GM12878 (cell line): Measurements from ENCODE around the gene HECTD2. TPM values are rescaled to one million over a fixed set of nuclear protein-coding genes. Genes with fewer than 3 reads are reported as not detected.
A peak's percentile ranks its signal among the peaks of the same experiment; 100 is the strongest.

Experiments
- ATAC-seq: fragments of 200-7000 bp; cut with Tn5 transposase; 3 replicates; pipeline ENCODE4 v1.9.1; 2020; ENCODE audit warnings: mild to moderate bottlenecking, moderate library complexity
- Bru-seq: library from RNA; stranded (reverse); fragments of 400-500 nt; gene quantifications from one replicate; lab custom pipeline; 2021; lab: Mats Ljungman, UMichigan
- BruChase-seq, 2 experiments: library from RNA; stranded (reverse); fragments of 400-500 nt; gene quantifications; one replicate each; lab custom pipeline; 2021; lab: Mats Ljungman, UMichigan
- BruUV-seq: library from RNA; stranded (reverse); fragments of 400-500 nt; replicated peaks from 2 replicates; lab custom pipeline; 2021; lab: Mats Ljungman, UMichigan
- CTCF ChIA-PET: fragments of 300-600 bp; sonication (Branson Sonifier 250); formaldehyde crosslinking; extraction: SDS; loops from one replicate; lab custom pipeline; 2021; ENCODE audit warnings: inconsistent platforms; lab: Yijun Ruan, JAX
- POLR2A ChIA-PET: fragments of 350-600 bp; formaldehyde crosslinking; extraction: SDS; loops from one replicate; lab custom pipeline; 2021; ENCODE audit warnings: inconsistent platforms; lab: Charles Lee
- RAD21 ChIA-PET: fragments of 300-600 bp; sonication (Branson Sonifier 250); formaldehyde crosslinking; loops from one replicate; lab custom pipeline; 2023; ENCODE audit warnings: antibody characterized with exemption; ENCODE audit not compliant: unreplicated experiment; lab: Charles Lee
- SMC1A ChIA-PET: fragments of 300-600 bp; sonication (Branson Sonifier 250); formaldehyde crosslinking; loops from one replicate; lab custom pipeline; 2023; ENCODE audit not compliant: unreplicated experiment, uncharacterized antibody; lab: Charles Lee
- DNase-seq: peaks from one replicate; pipeline ENCODE4 v3.0.0-alpha.2; 2011; ENCODE audit warnings: low read depth, low spot score
- FAIRE-seq: peaks from 3 replicates; lab custom pipeline; 2011; peaks lifted over from hg19 to GRCh38; lab: Jason Lieb, UNC
- H2AFZ ChIP-seq: 2 replicates; pipeline ENCODE4 v1.6.0; 2011; ENCODE audit warnings: low read depth, low read length, control low read depth; ENCODE audit not compliant: control insufficient read depth
- H3K27ac ChIP-seq: 2 replicates; pipeline ENCODE4 v1.5.1; 2011; ENCODE audit warnings: control low read depth; ENCODE audit not compliant: control insufficient read depth, insufficient read depth
- H3K27me3 ChIP-seq, 2 experiments: replicated peaks in 1 of 2; 2 replicates each; pipeline versions ENCODE4 v1.6.0 to v1.6.1; 2011; ENCODE audit warnings: low read length in 1 of 2; ENCODE audit not compliant: control insufficient read depth in 2 of 2, insufficient read depth in 2 of 2
- H3K36me3 ChIP-seq, 2 experiments: 2 replicates each; pipeline ENCODE4 v1.5.1; 2011; ENCODE audit warnings: low read length in 1 of 2; ENCODE audit not compliant: control insufficient read depth in 2 of 2, insufficient read depth in 2 of 2
- H3K4me1 ChIP-seq: 2 replicates; pipeline ENCODE4 v1.6.1; 2011; ENCODE audit warnings: mild to moderate bottlenecking, low read length, moderate library complexity, mixed read lengths; ENCODE audit not compliant: control insufficient read depth, insufficient read depth
- H3K4me2 ChIP-seq: 2 replicates; pipeline ENCODE4 v1.6.0; 2011; ENCODE audit warnings: control low read depth; ENCODE audit not compliant: control insufficient read depth, insufficient read depth
- H3K4me3 ChIP-seq: fragments of 200-600 bp; sonication (generic); 2 replicates; pipeline ENCODE4 v1.5.1; 2016
- H3K79me2 ChIP-seq: 2 replicates; pipeline ENCODE4 v1.6.0; 2011; ENCODE audit warnings: low read length; ENCODE audit not compliant: control insufficient read depth, insufficient read depth
- H3K9ac ChIP-seq: 2 replicates; pipeline ENCODE4 v1.8.0; 2011; ENCODE audit warnings: low read length, control low read depth, mixed read lengths; ENCODE audit not compliant: control insufficient read depth, insufficient read depth
- H3K9me3 ChIP-seq: replicated peaks from 3 replicates; pipeline ENCODE4 v1.5.1; 2011; ENCODE audit warnings: mild to moderate bottlenecking, low read length; ENCODE audit not compliant: control insufficient read depth, insufficient read depth
- H4K20me1 ChIP-seq: 2 replicates; pipeline ENCODE4 v1.6.0; 2011; ENCODE audit not compliant: control insufficient read depth, insufficient read depth
- BHLHE40 ChIP-seq, 2 experiments: fragments of 450-650 bp in 1 of 2; IDR thresholded peaks; 2 replicates each; pipeline ENCODE4 v1.6.1; 2011 to 2017; ENCODE audit warnings: low read depth in 2 of 2, borderline replicate concordance in 1 of 2, improper control_type of control experiment in 1 of 2, low read length in 1 of 2, mild to moderate bottlenecking in 1 of 2
- CBX3 ChIP-seq: fragments of 200-600 bp; sonication (generic); IDR thresholded peaks from 2 replicates; pipeline ENCODE4 v1.6.1; 2016; ENCODE audit warnings: low read depth, borderline replicate concordance
- LARP7 ChIP-seq: fragments of 450-650 bp; IDR thresholded peaks from 2 replicates; pipeline ENCODE4 v1.6.1; 2017; ENCODE audit warnings: mild to moderate bottlenecking
- NFXL1 ChIP-seq: fragments of 450-650 bp; IDR thresholded peaks from 2 replicates; pipeline ENCODE4 v1.6.1; 2017; ENCODE audit warnings: antibody characterized with exemption, mild to moderate bottlenecking, borderline replicate concordance
- RAD51 ChIP-seq: fragments of 450-650 bp; IDR thresholded peaks from 2 replicates; pipeline ENCODE4 v1.6.1; 2016; ENCODE audit warnings: moderate library complexity, mild to moderate bottlenecking, inconsistent platforms
- YY1 ChIP-seq: IDR thresholded peaks from 2 replicates; pipeline ENCODE4 v1.6.1; 2011; ENCODE audit warnings: low read depth, mild to moderate bottlenecking, low read length
- ZZZ3 ChIP-seq: IDR thresholded peaks from 2 replicates; pipeline ENCODE4 v1.6.1; 2011; ENCODE audit warnings: low read depth; ENCODE audit not compliant: control insufficient read depth, insufficient read length
- WGBS: methylation state at CpG from one replicate; pipeline ENCODE4 v1.1.6; 2016; ENCODE audit warnings: low lambda C conversion rate; ENCODE audit not compliant: insufficient replicate concordance, insufficient coverage; ENCODE audit errors: missing lambda C conversion rate; 5-methylcytosine and 5-hydroxymethylcytosine counted together
- in situ Hi-C: fragments of 300-500 bp; cut with MboI; formaldehyde crosslinking; loops from 9 replicates; pipeline ENCODE4 v1.14.3; 2018; ENCODE audit warnings: mixed read lengths
- intact Hi-C: fragments of 100-400 bp; cut with micrococcal nuclease; formaldehyde crosslinking; loops from one replicate; pipeline ENCODE4 v1.14.2; 2022; ENCODE audit not compliant: unreplicated experiment
- long read RNA-seq, 2 experiments: library from polyadenylated mRNA; unstranded; transcript quantifications; one replicate each; pipeline ENCODE4 v2.0.0, GENCODE V29; 2019 to 2020
- polyA minus RNA-seq, 3 experiments: library from RNA; depleted of rRNA, polyadenylated mRNA; stranded (reverse); fragments of >200 nt; gene quantifications; 2 replicates each; pipeline ENCODE4 v1.2.3, GENCODE V29; 2011
- polyA plus RNA-seq, 11 experiments: library from polyadenylated mRNA; depleted of rRNA in 4 of 11; unstranded in 6 of 11; stranded (reverse) in 5 of 11; fragments of >200 nt; fragmentation: Nextera tagmentation in 4 of 11; fragmentation: Illumina TruSeq in 1 of 11; extraction: Ambion mirVana in 4 of 11; extraction: Trizol in 1 of 11; gene quantifications; 1 replicate in 1 of 11; 2 replicates in 10 of 11; pipeline versions ENCODE4 v1.2.1 to v1.2.3, GENCODE V29; 2011 to 2016; ENCODE audit warnings: inconsistent platforms in 2 of 11, missing spikeins in 2 of 11, low read depth in 1 of 11
- total RNA-seq, 4 experiments: library from RNA; depleted of rRNA in 3 of 4; stranded (reverse); fragments of >200 nt in 3 of 4; fragmentation: Illumina TruSeq in 1 of 4; extraction: Trizol in 1 of 4; gene quantifications; 2 replicates each; pipeline versions ENCODE4 v1.2.1 to v1.2.3, GENCODE V29; 2013 to 2021
- TF ChIP-seq, protein P1 (sequence below): fragments of 450-650 bp; formaldehyde crosslinking; IDR thresholded peaks from 2 replicates; pipeline ENCODE4 v1.4.0; 2020; ENCODE audit warnings: mild to moderate bottlenecking, moderate library complexity
- TF ChIP-seq, protein P2 (sequence below): fragments of 450-650 bp; conservative IDR thresholded peaks from 2 replicates; pipeline ENCODE4 v1.6.1; 2017; ENCODE audit warnings: mild to moderate bottlenecking, moderate library complexity

Gene HECTD2, protein sequence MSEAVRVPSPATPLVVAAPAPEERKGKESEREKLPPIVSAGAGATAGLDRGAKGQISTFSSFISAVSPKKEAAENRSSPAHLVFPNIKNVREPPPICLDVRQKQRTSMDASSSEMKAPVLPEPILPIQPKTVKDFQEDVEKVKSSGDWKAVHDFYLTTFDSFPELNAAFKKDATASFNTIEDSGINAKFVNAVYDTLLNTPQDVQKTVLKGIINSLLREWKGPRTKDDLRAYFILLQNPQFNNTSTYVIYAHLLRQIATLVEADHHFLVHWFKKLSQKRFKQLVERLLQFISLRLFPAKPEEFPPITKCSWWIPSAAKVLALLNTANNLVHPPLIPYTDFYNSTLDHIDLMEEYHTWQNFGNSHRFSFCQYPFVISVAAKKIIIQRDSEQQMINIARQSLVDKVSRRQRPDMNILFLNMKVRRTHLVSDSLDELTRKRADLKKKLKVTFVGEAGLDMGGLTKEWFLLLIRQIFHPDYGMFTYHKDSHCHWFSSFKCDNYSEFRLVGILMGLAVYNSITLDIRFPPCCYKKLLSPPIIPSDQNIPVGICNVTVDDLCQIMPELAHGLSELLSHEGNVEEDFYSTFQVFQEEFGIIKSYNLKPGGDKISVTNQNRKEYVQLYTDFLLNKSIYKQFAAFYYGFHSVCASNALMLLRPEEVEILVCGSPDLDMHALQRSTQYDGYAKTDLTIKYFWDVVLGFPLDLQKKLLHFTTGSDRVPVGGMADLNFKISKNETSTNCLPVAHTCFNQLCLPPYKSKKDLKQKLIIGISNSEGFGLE
- total RNA-seq (2013; cell fraction: nucleolus; rRNA removed), result 22.4 and 22.9 TPM in 2 replicates
- total RNA-seq (2014; rRNA removed), result 2.9 and 3.0 TPM in 2 replicates
- total RNA-seq (2014; rRNA removed; fragmentation: Illumina TruSeq; extraction: Trizol), result 2.6 and 3.2 TPM in 2 replicates
- total RNA-seq (2021), result 2.2 and 2.8 TPM in 2 replicates
- polyA plus RNA-seq (2011; ENCODE audit: low read depth), result 0.75 TPM
- polyA plus RNA-seq (2011; rRNA removed), result 1.6 and 2.5 TPM in 2 replicates
- polyA plus RNA-seq (2011; cell fraction: cytosol; rRNA removed), result 0.35 and 0.88 TPM in 2 replicates
- polyA plus RNA-seq (2011; cell fraction: nucleus; rRNA removed), result 2.3 and 2.9 TPM in 2 replicates
- polyA plus RNA-seq (2012), result 1.8 and 1.9 TPM in 2 replicates
- polyA plus RNA-seq (2014; fragmentation: Illumina TruSeq; extraction: Trizol), result 2.2 and 3.3 TPM in 2 replicates
- polyA plus RNA-seq (2014; fragmentation: Nextera tagmentation; extraction: Ambion mirVana), result 1 to 10 TPM; 1.2 TPM
- polyA plus RNA-seq (2014; rRNA removed), result 1.5 and 1.6 TPM in 2 replicates
- polyA plus RNA-seq (2016; fragmentation: Nextera tagmentation; extraction: Ambion mirVana), result 1 to 10 TPM in 1 of 2 experiments, under 1 TPM in 1; 0.87 to 1.7 TPM
- 1.0 and 1.2 TPM in 2 replicates for polyA minus RNA-seq (2011; rRNA and poly(A)+ RNA removed)
- polyA minus RNA-seq (2011; cell fraction: cytosol; rRNA and poly(A)+ RNA removed), result 0.67 and 1.1 TPM in 2 replicates
- polyA minus RNA-seq (2011; cell fraction: nucleus; rRNA and poly(A)+ RNA removed), result 2.2 and 4.0 TPM in 2 replicates
- percentile 46 among the genes with signal in this experiment for Bru-seq, nascent RNA
- BruChase-seq, experiment 1, labeled RNA remaining after a 6-hour chase, result percentile 39 among the genes with signal in this experiment
- BruChase-seq, experiment 2, labeled RNA remaining after a 2-hour chase, result percentile 44 among the genes with signal in this experiment
- long read RNA-seq, experiment 1, partial matches to known transcripts, result 0 of 1 reads
- long read RNA-seq, experiment 1, other reads (novel, unspliced or antisense), result 0 of 1 reads
- long read RNA-seq, experiment 2, partial matches to known transcripts, result 1 of 6 reads
- long read RNA-seq, experiment 2, other reads (novel, unspliced or antisense), result 2 of 6 reads

DNA sequence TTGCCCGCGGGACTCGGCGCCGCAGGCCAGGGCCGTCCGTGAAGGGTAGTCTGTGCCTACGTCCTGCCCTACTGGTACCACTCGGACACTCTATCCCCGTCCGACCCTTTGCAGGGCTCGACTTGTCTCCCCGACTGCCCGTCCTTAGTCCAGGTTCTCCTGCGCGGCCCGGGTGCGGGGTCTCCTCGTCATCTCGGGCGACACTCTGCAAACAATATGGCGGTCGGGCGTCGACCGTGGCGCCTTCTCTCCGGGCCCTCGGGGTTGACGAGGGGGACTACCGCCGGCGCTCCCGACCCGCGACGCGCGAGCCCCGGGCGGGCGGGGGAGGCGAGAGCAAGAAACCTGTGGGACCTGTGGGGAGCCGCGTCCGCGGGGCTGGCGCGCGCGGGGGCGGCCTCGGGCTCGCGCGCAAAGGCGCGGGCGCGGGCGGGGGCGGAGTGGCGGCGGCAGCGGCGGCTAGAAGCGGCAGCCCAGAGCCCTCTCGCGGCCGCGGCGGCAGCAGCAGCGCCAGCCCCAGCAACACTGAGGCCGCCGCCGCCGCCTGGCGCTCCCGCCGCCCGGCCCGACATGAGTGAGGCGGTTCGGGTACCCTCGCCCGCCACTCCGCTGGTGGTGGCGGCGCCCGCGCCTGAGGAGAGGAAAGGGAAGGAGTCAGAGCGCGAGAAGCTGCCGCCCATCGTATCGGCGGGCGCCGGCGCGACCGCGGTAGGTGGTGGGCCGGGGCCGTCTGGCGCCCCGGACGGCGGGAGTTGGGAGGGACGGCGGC is at the start of gene HECTD2:
HECTD2 (plus strand) TSS at position 476 of the 769 bp plus-strand sequence; CDS start at position 571, 95 bp downstream.
- in situ Hi-C loops, result no loop called here
- SMC1A ChIA-PET, result interaction anchor here (1.2 to 2.9 kb wide), 2 partner anchors 19 to 531 kb away, joined by 3 to 12 read pairs; no protein-coding TSS in a partner anchor
- POLR2A ChIA-PET, result no interaction called here
- Histone ChIP-seq H2AFZ (peak within 1 kb of the TSS; percentile 90), H3K4me2 (peak within 1 kb of the TSS; percentile 80), H3K79me2 (no peaks in the 10 kb centered on the region), H3K9me3 (no peaks in the 10 kb centered on the region), H3K27me3 (no peaks in the 10 kb centered on the region), H3K9ac (peak within 1 kb of the TSS; percentile 79), H3K4me3 (peak within 1 kb of the TSS; percentile 85), H3K36me3 (no peaks in the 10 kb centered on the region), H3K4me1 (no peaks in the 10 kb centered on the region), H3K27ac (peak within 1 kb of the TSS; percentile 81), H4K20me1 (no peaks in the 10 kb centered on the region)
- CTCF ChIA-PET, result interaction anchor here (0.6 to 1.1 kb wide), 2 partner anchors 112 to 372 kb away, joined by 3 to 4 read pairs; no protein-coding TSS in a partner anchor
- BruUV-seq, result no TSS peak
- ATAC-seq (peak; percentile 89), DNase-seq (no peak), FAIRE-seq (no peak)
- RAD21 ChIA-PET, result no interaction called here
- intact Hi-C loops, result loop anchor here (10.0 kb wide), 1 partner anchor 405 kb away; no protein-coding TSS in a partner anchor
- WGBS, result 1% methylated on average over 67 of the region's 111 CpGs
- TF ChIP-seq, protein P1, sequence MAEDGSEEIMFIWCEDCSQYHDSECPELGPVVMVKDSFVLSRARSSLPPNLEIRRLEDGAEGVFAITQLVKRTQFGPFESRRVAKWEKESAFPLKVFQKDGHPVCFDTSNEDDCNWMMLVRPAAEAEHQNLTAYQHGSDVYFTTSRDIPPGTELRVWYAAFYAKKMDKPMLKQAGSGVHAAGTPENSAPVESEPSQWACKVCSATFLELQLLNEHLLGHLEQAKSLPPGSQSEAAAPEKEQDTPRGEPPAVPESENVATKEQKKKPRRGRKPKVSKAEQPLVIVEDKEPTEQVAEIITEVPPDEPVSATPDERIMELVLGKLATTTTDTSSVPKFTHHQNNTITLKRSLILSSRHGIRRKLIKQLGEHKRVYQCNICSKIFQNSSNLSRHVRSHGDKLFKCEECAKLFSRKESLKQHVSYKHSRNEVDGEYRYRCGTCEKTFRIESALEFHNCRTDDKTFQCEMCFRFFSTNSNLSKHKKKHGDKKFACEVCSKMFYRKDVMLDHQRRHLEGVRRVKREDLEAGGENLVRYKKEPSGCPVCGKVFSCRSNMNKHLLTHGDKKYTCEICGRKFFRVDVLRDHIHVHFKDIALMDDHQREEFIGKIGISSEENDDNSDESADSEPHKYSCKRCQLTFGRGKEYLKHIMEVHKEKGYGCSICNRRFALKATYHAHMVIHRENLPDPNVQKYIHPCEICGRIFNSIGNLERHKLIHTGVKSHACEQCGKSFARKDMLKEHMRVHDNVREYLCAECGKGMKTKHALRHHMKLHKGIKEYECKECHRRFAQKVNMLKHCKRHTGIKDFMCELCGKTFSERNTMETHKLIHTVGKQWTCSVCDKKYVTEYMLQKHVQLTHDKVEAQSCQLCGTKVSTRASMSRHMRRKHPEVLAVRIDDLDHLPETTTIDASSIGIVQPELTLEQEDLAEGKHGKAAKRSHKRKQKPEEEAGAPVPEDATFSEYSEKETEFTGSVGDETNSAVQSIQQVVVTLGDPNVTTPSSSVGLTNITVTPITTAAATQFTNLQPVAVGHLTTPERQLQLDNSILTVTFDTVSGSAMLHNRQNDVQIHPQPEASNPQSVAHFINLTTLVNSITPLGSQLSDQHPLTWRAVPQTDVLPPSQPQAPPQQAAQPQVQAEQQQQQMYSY (CRISPR knock-in tag), result no peak
- TF ChIP-seq RAD51 (no peak), LARP7 (peak; percentile 57), ZZZ3 (no peak), BHLHE40 (IDR thresholded peaks at IDR 0.05; ENCODE audit: borderline replicate concordance in 1 of 2, low read depth in 2 of 2, low read length in 1 of 2) (peak; percentile 6 to 55; a peak in 1 of 4 replicates), CBX3 (no peak), NFXL1 (0 out of 2 replicates have a peak, but pooled peaks have one; percentile 16), YY1 (peak; percentile 95)
- TF ChIP-seq, protein P2, sequence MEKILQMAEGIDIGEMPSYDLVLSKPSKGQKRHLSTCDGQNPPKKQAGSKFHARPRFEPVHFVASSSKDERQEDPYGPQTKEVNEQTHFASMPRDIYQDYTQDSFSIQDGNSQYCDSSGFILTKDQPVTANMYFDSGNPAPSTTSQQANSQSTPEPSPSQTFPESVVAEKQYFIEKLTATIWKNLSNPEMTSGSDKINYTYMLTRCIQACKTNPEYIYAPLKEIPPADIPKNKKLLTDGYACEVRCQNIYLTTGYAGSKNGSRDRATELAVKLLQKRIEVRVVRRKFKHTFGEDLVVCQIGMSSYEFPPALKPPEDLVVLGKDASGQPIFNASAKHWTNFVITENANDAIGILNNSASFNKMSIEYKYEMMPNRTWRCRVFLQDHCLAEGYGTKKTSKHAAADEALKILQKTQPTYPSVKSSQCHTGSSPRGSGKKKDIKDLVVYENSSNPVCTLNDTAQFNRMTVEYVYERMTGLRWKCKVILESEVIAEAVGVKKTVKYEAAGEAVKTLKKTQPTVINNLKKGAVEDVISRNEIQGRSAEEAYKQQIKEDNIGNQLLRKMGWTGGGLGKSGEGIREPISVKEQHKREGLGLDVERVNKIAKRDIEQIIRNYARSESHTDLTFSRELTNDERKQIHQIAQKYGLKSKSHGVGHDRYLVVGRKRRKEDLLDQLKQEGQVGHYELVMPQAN, result no peak; the same call in none of the 2 replicates
